Ishikawa (cell line): ENCODE results near the gene FAM8A1.

Source experiments
- CEBPB ChIP-seq: IDR thresholded peaks from 2 replicates; pipeline ENCODE4 v1.6.1; 2012
- CREB1 ChIP-seq: IDR thresholded peaks from 2 replicates; pipeline ENCODE4 v1.6.1; 2012; ENCODE audit warnings: low read depth
- EGR1 ChIP-seq: IDR thresholded peaks from 2 replicates; pipeline ENCODE4 v1.6.1; 2012
- EP300 ChIP-seq: IDR thresholded peaks from 2 replicates; pipeline ENCODE4 v1.6.1; 2012; ENCODE audit warnings: borderline replicate concordance
- FOXM1 ChIP-seq: IDR thresholded peaks from 2 replicates; pipeline ENCODE4 v1.6.1; 2012; ENCODE audit warnings: low read depth, borderline replicate concordance
- MAX ChIP-seq: IDR thresholded peaks from 2 replicates; pipeline ENCODE4 v1.6.1; 2012
- NFIC ChIP-seq: IDR thresholded peaks from 2 replicates; pipeline ENCODE4 v1.6.1; 2012
- RAD21 ChIP-seq: IDR thresholded peaks from 2 replicates; pipeline ENCODE4 v1.6.1; 2012; ENCODE audit warnings: low read depth
- REST ChIP-seq: IDR thresholded peaks from 2 replicates; pipeline ENCODE4 v1.6.1; 2012; ENCODE audit warnings: low read depth, mild to moderate bottlenecking
- TAF1 ChIP-seq: IDR thresholded peaks from 2 replicates; pipeline ENCODE4 v1.6.1; 2012; ENCODE audit warnings: low read depth, mild to moderate bottlenecking
- TCF12 ChIP-seq: IDR thresholded peaks from 2 replicates; pipeline ENCODE4 v1.6.1; 2012; ENCODE audit warnings: low read depth
- TEAD4 ChIP-seq: IDR thresholded peaks from 2 replicates; pipeline ENCODE4 v1.6.1; 2012
- USF1 ChIP-seq: IDR thresholded peaks from 2 replicates; pipeline ENCODE4 v1.6.1; 2012
- YY1 ChIP-seq: IDR thresholded peaks from 2 replicates; pipeline ENCODE4 v1.6.1; 2012; ENCODE audit warnings: low read depth
- ZBTB7A ChIP-seq: IDR thresholded peaks from 2 replicates; pipeline ENCODE4 v1.6.1; 2012; ENCODE audit warnings: low read depth

Gene FAM8A1

GRCh38 chr6:17580518-17581048 lies 19.5 kb upstream of the FAM8A1 start:
- TF ChIP-seq REST (no peak), CREB1 (no peak), EP300 (no peak), RAD21 (no peak), USF1 (no peak), TEAD4 (no peak), ZBTB7A (no peak), MAX (no peak), TAF1 (no peak), CEBPB (no peak)

- TF ChIP-seq USF1 (no peak), FOXM1 (no peak), YY1 (no peak), TCF12 (no peak), NFIC (no peak), EGR1 (no peak), TAF1 (no peak), CREB1 (no peak), ZBTB7A (no peak), CEBPB (no peak)
Observed at GRCh38 chr6:17583811-17584210, 16.3 kb upstream of the FAM8A1 start.

GRCh38 chr6:17584241-17584803 lies 15.8 kb upstream of the FAM8A1 start:
- peak; percentile 88 for TF ChIP-seq RAD21
- no peak for TF ChIP-seq FOXM1

- TF ChIP-seq ZBTB7A = no peak
- no peak for TF ChIP-seq EP300
- TF ChIP-seq RAD21 = peak; percentile 38
- TF ChIP-seq FOXM1 = no peak
- no peak for TF ChIP-seq EGR1
- no peak for TF ChIP-seq YY1
- no peak for TF ChIP-seq TAF1
Observed at GRCh38 chr6:17585766-17586490, 14.2 kb upstream of the FAM8A1 start.

GRCh38 chr6:17588011-17588410 lies 12.1 kb upstream of the FAM8A1 start:
- TF ChIP-seq FOXM1 (no peak), TCF12 (no peak), EP300 (no peak), TAF1 (no peak), CREB1 (no peak), MAX (no peak), NFIC (no peak), CEBPB (no peak), YY1 (no peak), ZBTB7A (no peak), EGR1 (no peak), REST (no peak)

- TF ChIP-seq EP300 (no peak), CREB1 (no peak), FOXM1 (no peak), ZBTB7A (no peak), TCF12 (peak; percentile 37; the same call in 1 of the 2 replicates), USF1 (no peak), MAX (0 out of 2 replicates have a peak, but pooled peaks have one; percentile 31), CEBPB (no peak), EGR1 (no peak), NFIC (no peak), TEAD4 (peak; percentile 29; the same call in 1 of the 2 replicates), YY1 (no peak), REST (no peak), RAD21 (peak; percentile 44), TAF1 (no peak)
Observed at GRCh38 chr6:17589406-17590096, 10.6 kb upstream of the FAM8A1 start.
